ENCODE data around the gene TOP1.

DNA sequence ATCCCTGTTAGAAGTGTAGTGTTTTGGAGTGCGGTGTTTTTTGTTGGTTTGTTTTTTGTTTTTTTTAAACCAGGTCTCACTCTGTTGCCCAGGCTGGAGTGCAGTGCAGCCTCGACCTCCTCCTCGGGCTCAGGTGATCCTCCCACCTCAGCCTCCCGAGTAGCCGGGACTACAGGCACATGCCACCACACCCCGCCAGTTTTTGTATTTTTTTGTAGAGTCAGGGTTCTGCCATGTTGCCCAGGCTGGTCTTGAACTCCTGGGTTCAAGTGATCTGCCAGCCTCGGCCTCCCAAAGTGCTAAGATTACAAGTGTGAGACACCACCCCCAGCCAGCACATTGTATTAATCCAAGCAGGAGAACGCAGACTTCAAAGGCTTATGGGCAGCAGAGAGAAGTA lies 1.3 kb upstream of the TOP1 start:
- TF ChIP-seq, protein P1, sequence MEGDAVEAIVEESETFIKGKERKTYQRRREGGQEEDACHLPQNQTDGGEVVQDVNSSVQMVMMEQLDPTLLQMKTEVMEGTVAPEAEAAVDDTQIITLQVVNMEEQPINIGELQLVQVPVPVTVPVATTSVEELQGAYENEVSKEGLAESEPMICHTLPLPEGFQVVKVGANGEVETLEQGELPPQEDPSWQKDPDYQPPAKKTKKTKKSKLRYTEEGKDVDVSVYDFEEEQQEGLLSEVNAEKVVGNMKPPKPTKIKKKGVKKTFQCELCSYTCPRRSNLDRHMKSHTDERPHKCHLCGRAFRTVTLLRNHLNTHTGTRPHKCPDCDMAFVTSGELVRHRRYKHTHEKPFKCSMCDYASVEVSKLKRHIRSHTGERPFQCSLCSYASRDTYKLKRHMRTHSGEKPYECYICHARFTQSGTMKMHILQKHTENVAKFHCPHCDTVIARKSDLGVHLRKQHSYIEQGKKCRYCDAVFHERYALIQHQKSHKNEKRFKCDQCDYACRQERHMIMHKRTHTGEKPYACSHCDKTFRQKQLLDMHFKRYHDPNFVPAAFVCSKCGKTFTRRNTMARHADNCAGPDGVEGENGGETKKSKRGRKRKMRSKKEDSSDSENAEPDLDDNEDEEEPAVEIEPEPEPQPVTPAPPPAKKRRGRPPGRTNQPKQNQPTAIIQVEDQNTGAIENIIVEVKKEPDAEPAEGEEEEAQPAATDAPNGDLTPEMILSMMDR (IDR thresholded peaks at IDR 0.05): no peak
- TF ChIP-seq EZH2phosphoT487 (IDR thresholded peaks at IDR 0.05): no peak
- no peak for TF ChIP-seq EZH2 (IDR thresholded peaks at IDR 0.05)

Measured in neural progenitor cell (in vitro differentiated cells).